ENCODE data around the gene GANAB. TPM values are rescaled to one million over a fixed set of nuclear protein-coding genes. Genes with fewer than 3 reads are reported as not detected.

GANAB gene
- total RNA-seq, 4 donors from 2014 or later, result 41.3 to 65.1 (median 59.5) TPM

DNA sequence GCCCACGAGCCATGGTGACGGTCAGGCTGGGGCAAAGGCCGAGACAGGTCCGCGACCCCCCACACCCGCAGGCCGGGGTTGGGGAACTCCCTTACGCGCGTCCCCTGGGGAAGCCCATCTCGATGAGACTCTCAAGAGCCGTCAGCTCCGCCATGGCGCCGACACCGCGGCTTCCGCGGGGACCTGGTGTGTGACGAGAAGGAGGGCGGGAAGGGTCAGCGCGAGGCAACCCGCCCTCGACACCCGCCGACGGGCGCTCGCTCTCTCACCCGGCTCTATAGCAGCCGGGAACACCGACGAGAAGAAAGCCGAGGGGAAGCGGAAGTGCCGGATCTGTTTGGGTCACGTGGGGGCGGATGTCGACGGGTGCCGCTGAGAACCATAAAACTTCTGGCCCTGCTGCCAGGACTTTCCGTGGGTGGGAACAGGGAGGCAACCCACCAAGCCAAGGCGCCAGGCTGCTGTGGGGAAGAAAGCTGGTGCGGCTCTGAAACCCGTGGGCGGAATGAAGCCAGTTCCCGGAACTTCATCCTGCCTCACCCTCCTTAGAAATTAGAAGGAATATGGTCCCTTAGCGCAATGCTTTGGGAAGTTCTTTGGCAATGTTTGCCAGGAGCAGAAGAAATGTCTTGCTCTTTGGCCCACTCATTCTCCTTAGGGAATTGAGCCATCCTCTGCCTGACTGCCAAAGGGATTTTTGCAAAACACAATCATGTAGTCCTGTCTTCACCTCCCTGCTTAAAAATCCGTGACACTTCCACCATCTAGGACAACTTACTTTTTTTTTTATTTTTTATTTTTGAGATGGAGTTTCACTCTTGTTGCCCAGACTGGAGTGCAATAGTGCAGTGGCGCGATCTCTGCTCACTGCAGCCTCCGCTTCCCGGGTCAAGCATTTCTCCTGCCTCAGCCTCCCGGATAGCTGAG is 32.6 kb upstream of the GANAB start, which contains the start of gene UBXN1:
Gene UBXN1, minus strand, starts transcription at position 304 of the 927 bp plus-strand sequence. Its CDS starts 150 bp downstream, at position 154.
- ATAC-seq (peak; percentile 83 to 85), DNase-seq (peak; percentile 87 to 92)
- peak; percentile 75 to 85 for TF ChIP-seq POLR2A (IDR thresholded peaks at IDR 0.05)
- TF ChIP-seq, protein P1, sequence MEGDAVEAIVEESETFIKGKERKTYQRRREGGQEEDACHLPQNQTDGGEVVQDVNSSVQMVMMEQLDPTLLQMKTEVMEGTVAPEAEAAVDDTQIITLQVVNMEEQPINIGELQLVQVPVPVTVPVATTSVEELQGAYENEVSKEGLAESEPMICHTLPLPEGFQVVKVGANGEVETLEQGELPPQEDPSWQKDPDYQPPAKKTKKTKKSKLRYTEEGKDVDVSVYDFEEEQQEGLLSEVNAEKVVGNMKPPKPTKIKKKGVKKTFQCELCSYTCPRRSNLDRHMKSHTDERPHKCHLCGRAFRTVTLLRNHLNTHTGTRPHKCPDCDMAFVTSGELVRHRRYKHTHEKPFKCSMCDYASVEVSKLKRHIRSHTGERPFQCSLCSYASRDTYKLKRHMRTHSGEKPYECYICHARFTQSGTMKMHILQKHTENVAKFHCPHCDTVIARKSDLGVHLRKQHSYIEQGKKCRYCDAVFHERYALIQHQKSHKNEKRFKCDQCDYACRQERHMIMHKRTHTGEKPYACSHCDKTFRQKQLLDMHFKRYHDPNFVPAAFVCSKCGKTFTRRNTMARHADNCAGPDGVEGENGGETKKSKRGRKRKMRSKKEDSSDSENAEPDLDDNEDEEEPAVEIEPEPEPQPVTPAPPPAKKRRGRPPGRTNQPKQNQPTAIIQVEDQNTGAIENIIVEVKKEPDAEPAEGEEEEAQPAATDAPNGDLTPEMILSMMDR (IDR thresholded peaks at IDR 0.05 in 4 of 5, conservative IDR thresholded peaks at IDR 0.05 in 1 of 5), result no peak
- Histone ChIP-seq H3K27me3 (no peaks in the 10 kb centered on the region), H3K27ac (peak within 1 kb of the TSS; percentile 88 to 97 (median 94)), H3K4me3 (peak within 1 kb of the TSS; percentile 91 to 98 (median 93)), H3K36me3 (peaks cover 0 to 23% of the 10 kb centered on the region in 2 donors), H3K9me3 (no peaks in the 10 kb centered on the region), H3K4me1 (peaks cover 21 to 44% of the 10 kb centered on the region in 2 donors)
- in situ Hi-C loops (cut with MboI; ENCODE audit: low sequenced_read_pairs in 4 of 4) (loop anchor here in 2 of 4 donors (25.0 kb wide), 1 partner anchor 292 kb away; no protein-coding TSS in a partner anchor), intact Hi-C loops (cut with DNase I; ENCODE audit: low total_unique reads) (loop anchor here (1.0 to 5.0 kb wide), 3 partner anchors 26 to 77 kb away; partner anchors contain the start of genes HNRNPUL2, INTS5 and MTA2)

DNA sequence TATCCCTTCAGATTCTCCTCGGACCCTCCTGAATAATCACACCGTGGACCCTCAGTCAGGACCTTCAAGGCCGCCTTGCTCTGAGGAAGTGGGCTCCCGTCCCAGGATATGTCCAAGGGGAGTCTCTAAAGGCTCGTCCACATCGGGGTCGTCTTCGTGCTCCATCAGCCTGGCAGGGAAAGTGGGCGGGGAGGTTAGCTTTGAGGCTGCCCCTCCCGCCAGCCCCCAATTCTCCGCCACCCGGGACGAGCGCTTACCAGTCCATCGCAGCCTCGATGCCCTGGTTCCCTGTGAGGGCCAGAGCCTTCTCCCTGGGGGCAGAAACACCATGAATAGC is 32.0 kb upstream of the GANAB start:
- Histone ChIP-seq H3K4me1 (peaks cover 22 to 46% of the 10 kb centered on the region in 2 donors), H3K9me3 (no peaks in the 10 kb centered on the region), H3K36me3 (peaks cover 0 to 30% of the 10 kb centered on the region in 2 donors), H3K27ac (peak overlapping the region; percentile 88 to 97 (median 94)), H3K27me3 (no peaks in the 10 kb centered on the region), H3K4me3 (peak overlapping the region; percentile 91 to 98 (median 93))
- in situ Hi-C loops (cut with MboI; ENCODE audit: low sequenced_read_pairs in 4 of 4), result loop anchor here in 2 of 4 donors (25.0 kb wide), 1 partner anchor 291 kb away; no protein-coding TSS in a partner anchor
- DNase-seq (no peak), ATAC-seq (peak; percentile 1 to 3)
- TF ChIP-seq POLR2A (IDR thresholded peaks at IDR 0.05), result no peak
- TF ChIP-seq, protein P1 (IDR thresholded peaks at IDR 0.05 in 4 of 5, conservative IDR thresholded peaks at IDR 0.05 in 1 of 5), result no peak
- intact Hi-C loops (cut with DNase I; ENCODE audit: low total_unique reads), result loop anchor here (2.0 to 5.0 kb wide), 2 partner anchors 26 to 76 kb away; partner anchors contain the start of genes INTS5 and MTA2

DNA sequence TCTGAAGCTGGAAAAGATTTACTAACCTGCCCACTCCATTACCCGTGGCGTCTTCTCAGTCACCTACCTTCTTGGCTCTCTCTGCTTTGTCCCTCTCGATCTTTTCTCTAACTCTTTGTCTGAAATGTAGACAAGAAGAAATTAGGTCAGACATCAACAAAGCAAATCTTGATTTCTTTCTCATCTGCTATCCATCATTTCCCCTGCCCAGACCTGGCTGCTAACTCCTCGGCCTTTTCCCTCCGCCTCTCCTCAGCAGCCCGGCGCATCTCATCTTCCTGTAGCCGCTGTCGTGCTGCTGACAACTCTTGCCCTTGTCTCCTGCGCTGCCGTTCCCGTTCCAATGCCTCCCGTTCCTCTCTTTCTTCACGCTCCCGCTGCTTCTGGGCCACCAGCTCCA is 31.3 kb upstream of the GANAB start:
- intact Hi-C loops (cut with DNase I; ENCODE audit: low total_unique reads) (loop anchor here (2.0 to 5.0 kb wide), 2 partner anchors 25 to 75 kb away; partner anchors contain the start of genes INTS5 and MTA2), in situ Hi-C loops (cut with MboI; ENCODE audit: low sequenced_read_pairs in 4 of 4) (loop anchor here in 2 of 4 donors (25.0 kb wide), 1 partner anchor 290 kb away; no protein-coding TSS in a partner anchor)
- Histone ChIP-seq H3K36me3 (peaks cover 0 to 36% of the 10 kb centered on the region in 2 donors), H3K4me1 (peaks cover 29 to 53% of the 10 kb centered on the region in 2 donors), H3K4me3 (peak overlapping the region; percentile 91 to 98 (median 93)), H3K9me3 (no peaks in the 10 kb centered on the region), H3K27ac (peak overlapping the region; percentile 88 to 97 (median 94)), H3K27me3 (no peaks in the 10 kb centered on the region)
- DNase-seq, result no peak
- TF ChIP-seq, protein P1 (IDR thresholded peaks at IDR 0.05 in 4 of 5, conservative IDR thresholded peaks at IDR 0.05 in 1 of 5), result no peak
- TF ChIP-seq POLR2A (IDR thresholded peaks at IDR 0.05), result no peak
- ATAC-seq, result no peak

DNA sequence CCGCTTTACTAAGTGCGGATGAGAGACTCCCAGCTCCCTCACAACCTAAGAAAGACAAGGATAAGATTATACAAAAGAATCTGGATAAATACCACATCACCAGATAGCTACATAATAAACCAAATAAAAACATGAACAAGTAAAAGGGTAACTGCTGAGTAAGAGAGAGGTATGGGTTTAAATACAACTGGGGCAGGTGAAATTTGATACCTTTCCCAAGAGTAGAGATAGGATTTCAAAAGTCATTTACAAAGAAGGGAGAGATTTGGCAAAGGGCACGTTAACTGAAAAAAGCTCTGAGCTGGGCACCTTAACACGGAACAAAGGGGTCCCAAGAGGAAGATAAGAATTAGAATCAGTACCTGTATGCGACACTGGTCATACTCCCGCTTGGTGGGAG is 30.7 kb upstream of the GANAB start:
- TF ChIP-seq, protein P1 (IDR thresholded peaks at IDR 0.05 in 4 of 5, conservative IDR thresholded peaks at IDR 0.05 in 1 of 5), result no peak
- no peak for TF ChIP-seq POLR2A (IDR thresholded peaks at IDR 0.05)
- ATAC-seq, result peak; percentile 51 to 53
- in situ Hi-C loops (cut with MboI; ENCODE audit: low sequenced_read_pairs in 4 of 4), result loop anchor here in 2 of 4 donors (25.0 kb wide), 1 partner anchor 290 kb away; no protein-coding TSS in a partner anchor
- H3K27me3 ChIP-seq, result no peaks in the 10 kb centered on the region
- DNase-seq, result no peak
- peaks cover 0 to 36% of the 10 kb centered on the region in 2 donors for H3K36me3 ChIP-seq
- peak overlapping the region; percentile 91 to 98 (median 93) for H3K4me3 ChIP-seq
- peak overlapping the region; percentile 88 to 97 (median 94) for H3K27ac ChIP-seq
- intact Hi-C loops (cut with DNase I; ENCODE audit: low total_unique reads), result loop anchor here (5.0 kb wide), 1 partner anchor 75 kb away; the partner anchor contains the start of gene MTA2
- no peaks in the 10 kb centered on the region for H3K9me3 ChIP-seq
- H3K4me1 ChIP-seq, result peaks cover 34 to 58% of the 10 kb centered on the region in 2 donors
